ENCODE results near the gene VRK2. TPM values are rescaled to one million over a fixed set of nuclear protein-coding genes. Genes with fewer than 3 reads are reported as not detected.

Gene VRK2
- total and polyA plus RNA-seq, 2 donors: 17.6 to 19.5 TPM

DNA sequence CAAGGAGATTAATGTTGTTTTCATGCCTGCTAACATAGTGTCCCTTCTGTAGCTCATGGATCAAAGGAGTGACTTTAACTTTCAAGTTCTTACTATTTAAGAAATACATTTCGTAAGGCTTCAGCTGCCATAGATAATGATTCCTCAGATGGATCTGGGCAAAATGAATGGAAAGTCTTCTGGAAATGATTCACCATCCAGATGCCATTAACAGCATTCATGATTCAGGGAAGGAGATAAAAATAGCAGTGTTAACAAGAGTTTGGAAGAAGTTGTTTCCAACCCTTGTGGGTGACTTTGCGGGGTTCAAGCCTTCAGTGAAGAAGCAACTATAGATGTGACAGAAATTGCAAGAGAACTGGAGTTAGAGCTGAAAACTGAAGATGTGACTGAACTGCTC lies 17.0 kb downstream of the VRK2 start:
- Histone ChIP-seq H3K9me3 (ENCODE audit: control insufficient read depth in 2 of 2, insufficient read depth in 1 of 2, low read length in 1 of 2) (no peaks in the 10 kb centered on the region), H3K4me1 (ENCODE audit: control insufficient read depth in 2 of 2, insufficient read depth in 2 of 2, low read length in 2 of 2) (peaks cover 5 to 6% of the 10 kb centered on the region in 2 donors), H3K36me3 (ENCODE audit: control insufficient read depth in 2 of 2, insufficient read depth in 2 of 2, low read length in 1 of 2) (peaks cover 0 to 2% of the 10 kb centered on the region in 2 donors), H3K27me3 (ENCODE audit: control insufficient read depth in 2 of 2, insufficient read depth in 1 of 2, low read length in 1 of 2) (peaks cover 0 to 2% of the 10 kb centered on the region in 2 donors), H3K27ac (ENCODE audit: low read depth in 1 of 2, low read length in 1 of 2) (no peak overlapping the region), H3K4me3 (ENCODE audit: low read length in 2 of 2) (no peak overlapping the region)
- 82% methylated on average over 2 of the region's 2 CpGs for WGBS
- DNase-seq (ENCODE audit: low read depth in 6 of 9, low spot score in 9 of 9): no peak

DNA sequence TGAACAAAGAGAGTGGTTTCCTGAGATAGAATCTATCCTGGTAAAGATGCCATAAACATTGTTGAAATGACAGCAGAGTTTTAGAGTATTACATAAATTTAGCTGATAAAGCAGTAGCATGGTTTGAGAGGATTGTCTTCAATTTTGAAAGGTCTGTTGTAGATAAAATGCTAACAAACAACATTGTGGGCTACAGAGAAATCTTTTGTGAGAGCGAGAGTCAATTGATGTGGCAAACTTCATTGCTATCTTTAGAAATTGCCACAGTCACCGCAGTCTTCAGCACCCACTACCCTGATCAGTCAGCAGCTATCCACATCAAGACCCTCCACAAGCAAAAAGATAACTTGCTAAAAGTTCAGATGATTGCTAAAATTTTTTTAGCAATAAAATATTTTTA lies 17.5 kb downstream of the VRK2 start:
- peaks cover 5 to 6% of the 10 kb centered on the region in 2 donors for H3K4me1 ChIP-seq (ENCODE audit: control insufficient read depth in 2 of 2, insufficient read depth in 2 of 2, low read length in 2 of 2)
- peaks cover 0 to 2% of the 10 kb centered on the region in 2 donors for H3K27me3 ChIP-seq (ENCODE audit: control insufficient read depth in 2 of 2, insufficient read depth in 1 of 2, low read length in 1 of 2)
- H3K4me3 ChIP-seq (ENCODE audit: low read length in 2 of 2): no peak overlapping the region
- WGBS: 9% methylated on average over 2 of the region's 2 CpGs
- DNase-seq (ENCODE audit: low read depth in 6 of 9, low spot score in 9 of 9): peak in 6 of 9 donors; percentile 16 to 77 (median 44)
- no peaks in the 10 kb centered on the region for H3K9me3 ChIP-seq (ENCODE audit: control insufficient read depth in 2 of 2, insufficient read depth in 1 of 2, low read length in 1 of 2)
- no peak overlapping the region for H3K27ac ChIP-seq (ENCODE audit: low read depth in 1 of 2, low read length in 1 of 2)
- no peaks in the 10 kb centered on the region for H3K36me3 ChIP-seq (ENCODE audit: control insufficient read depth in 2 of 2, insufficient read depth in 2 of 2, low read length in 1 of 2)

DNA sequence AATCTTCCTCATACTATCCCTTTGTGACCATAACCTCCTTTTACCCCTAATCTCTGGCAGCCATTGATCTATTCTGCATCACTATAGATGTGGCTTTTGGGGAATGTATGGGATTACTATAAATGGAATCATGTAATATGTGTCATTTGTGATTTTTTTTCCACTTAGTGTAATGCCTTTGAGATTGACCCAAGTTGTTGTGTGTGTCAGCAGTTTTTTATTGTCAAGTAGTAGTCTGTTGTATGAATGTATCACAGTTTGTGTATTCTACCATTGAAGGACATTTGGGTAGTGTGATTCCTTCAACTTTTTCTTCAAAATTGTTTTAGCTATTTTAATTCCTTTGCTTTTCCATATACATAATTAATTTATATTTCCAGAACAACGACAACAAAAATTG lies 18.6 kb downstream of the VRK2 start:
- H3K27me3 ChIP-seq (ENCODE audit: control insufficient read depth in 2 of 2, insufficient read depth in 1 of 2, low read length in 1 of 2): peaks cover 0 to 2% of the 10 kb centered on the region in 2 donors
- no peak overlapping the region for H3K4me3 ChIP-seq (ENCODE audit: low read length in 2 of 2)
- 99% methylated on average over 1 of the region's 1 CpG for WGBS
- H3K9me3 ChIP-seq (ENCODE audit: control insufficient read depth in 2 of 2, insufficient read depth in 1 of 2, low read length in 1 of 2): no peaks in the 10 kb centered on the region
- no peaks in the 10 kb centered on the region for H3K36me3 ChIP-seq (ENCODE audit: control insufficient read depth in 2 of 2, insufficient read depth in 2 of 2, low read length in 1 of 2)
- no peak overlapping the region for H3K27ac ChIP-seq (ENCODE audit: low read depth in 1 of 2, low read length in 1 of 2)
- H3K4me1 ChIP-seq (ENCODE audit: control insufficient read depth in 2 of 2, insufficient read depth in 2 of 2, low read length in 2 of 2): peaks cover 5 to 6% of the 10 kb centered on the region in 2 donors
- no peak for DNase-seq (ENCODE audit: low read depth in 6 of 9, low spot score in 9 of 9)

DNA sequence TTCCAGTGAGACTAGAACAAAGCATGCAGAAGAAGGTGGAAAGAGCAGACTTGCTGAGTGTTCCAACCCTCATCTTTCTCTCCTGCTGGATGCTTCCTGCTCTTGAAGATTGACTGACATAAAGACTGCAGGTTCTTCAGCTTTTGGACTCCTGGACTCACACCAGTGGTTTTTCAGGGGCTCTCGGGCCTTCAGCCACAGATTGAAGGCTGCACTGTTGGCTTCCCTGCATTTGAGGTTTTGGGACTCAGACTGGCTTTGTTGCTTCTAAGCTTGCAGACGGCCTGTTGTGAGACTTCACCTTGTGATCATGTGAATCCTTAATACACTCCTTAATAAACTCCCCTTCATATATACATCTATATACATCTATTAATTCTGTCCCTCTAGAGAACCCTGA lies 20.4 kb downstream of the VRK2 start:
- peaks cover 5 to 6% of the 10 kb centered on the region in 2 donors for H3K4me1 ChIP-seq (ENCODE audit: control insufficient read depth in 2 of 2, insufficient read depth in 2 of 2, low read length in 2 of 2)
- no peak overlapping the region for H3K27ac ChIP-seq (ENCODE audit: low read depth in 1 of 2, low read length in 1 of 2)
- H3K36me3 ChIP-seq (ENCODE audit: control insufficient read depth in 2 of 2, insufficient read depth in 2 of 2, low read length in 1 of 2): no peaks in the 10 kb centered on the region
- no peak overlapping the region for H3K4me3 ChIP-seq (ENCODE audit: low read length in 2 of 2)
- H3K27me3 ChIP-seq (ENCODE audit: control insufficient read depth in 2 of 2, insufficient read depth in 1 of 2, low read length in 1 of 2): peaks cover 0 to 2% of the 10 kb centered on the region in 2 donors
- WGBS: 95% methylated on average over 2 of the region's 2 CpGs
- no peaks in the 10 kb centered on the region for H3K9me3 ChIP-seq (ENCODE audit: control insufficient read depth in 2 of 2, insufficient read depth in 1 of 2, low read length in 1 of 2)
- DNase-seq (ENCODE audit: low read depth in 6 of 9, low spot score in 9 of 9): no peak

DNA sequence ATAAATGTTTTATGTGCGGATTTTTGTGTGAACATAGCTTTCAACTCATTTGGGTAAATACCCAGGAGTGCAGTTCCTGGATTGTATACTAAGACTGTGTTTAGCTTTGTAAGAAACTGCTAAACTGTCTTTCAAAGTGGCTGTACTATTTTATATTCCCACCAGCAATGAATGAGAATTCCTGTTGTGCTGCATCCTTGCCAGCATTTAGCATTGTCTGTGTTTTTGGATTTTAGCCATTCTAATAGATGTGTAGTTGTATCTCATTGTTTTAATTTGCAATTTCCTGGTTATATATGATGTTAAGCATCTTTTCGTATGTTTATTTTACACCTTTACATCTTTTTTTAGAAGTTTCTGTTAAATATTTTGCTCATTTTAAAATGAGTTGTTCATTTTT lies 24.2 kb downstream of the VRK2 start:
- Histone ChIP-seq H3K27ac (ENCODE audit: low read depth in 1 of 2, low read length in 1 of 2) (no peak overlapping the region), H3K9me3 (ENCODE audit: control insufficient read depth in 2 of 2, insufficient read depth in 1 of 2, low read length in 1 of 2) (no peaks in the 10 kb centered on the region), H3K36me3 (ENCODE audit: control insufficient read depth in 2 of 2, insufficient read depth in 2 of 2, low read length in 1 of 2) (peaks cover 0 to 3% of the 10 kb centered on the region in 2 donors), H3K4me3 (ENCODE audit: low read length in 2 of 2) (no peak overlapping the region), H3K4me1 (ENCODE audit: control insufficient read depth in 2 of 2, insufficient read depth in 2 of 2, low read length in 2 of 2) (no peaks in the 10 kb centered on the region), H3K27me3 (ENCODE audit: control insufficient read depth in 2 of 2, insufficient read depth in 1 of 2, low read length in 1 of 2) (no peaks in the 10 kb centered on the region)
- DNase-seq (ENCODE audit: low read depth in 6 of 9, low spot score in 9 of 9): no peak
- over 99% methylated on average over 2 of the region's 2 CpGs for WGBS

DNA sequence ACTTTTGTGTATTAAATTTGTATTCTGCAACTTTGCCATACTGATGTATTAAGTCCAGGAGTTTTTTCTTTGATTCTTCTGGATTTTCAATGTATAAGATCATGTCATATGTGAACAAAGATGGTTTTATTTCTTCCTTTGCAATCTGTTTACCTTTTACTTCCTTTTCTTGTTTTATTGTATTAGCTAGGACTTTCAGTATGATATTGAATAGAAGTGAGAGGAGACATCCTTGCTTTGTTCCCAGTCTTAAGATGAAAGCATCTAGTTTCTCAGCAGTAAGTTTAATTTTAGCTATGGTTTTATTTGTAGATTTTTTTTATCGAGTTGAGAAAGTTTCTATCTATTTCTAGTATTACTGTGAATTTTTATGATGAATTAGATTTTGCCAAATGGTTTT lies 25.5 kb downstream of the VRK2 start:
- H3K9me3 ChIP-seq (ENCODE audit: control insufficient read depth in 2 of 2, insufficient read depth in 1 of 2, low read length in 1 of 2): no peaks in the 10 kb centered on the region
- no peak overlapping the region for H3K27ac ChIP-seq (ENCODE audit: low read depth in 1 of 2, low read length in 1 of 2)
- no peaks in the 10 kb centered on the region for H3K27me3 ChIP-seq (ENCODE audit: control insufficient read depth in 2 of 2, insufficient read depth in 1 of 2, low read length in 1 of 2)
- no peak overlapping the region for H3K4me3 ChIP-seq (ENCODE audit: low read length in 2 of 2)
- no peaks in the 10 kb centered on the region for H3K4me1 ChIP-seq (ENCODE audit: control insufficient read depth in 2 of 2, insufficient read depth in 2 of 2, low read length in 2 of 2)
- WGBS: 96% methylated on average over 1 of the region's 1 CpG
- H3K36me3 ChIP-seq (ENCODE audit: control insufficient read depth in 2 of 2, insufficient read depth in 2 of 2, low read length in 1 of 2): peaks cover 0 to 3% of the 10 kb centered on the region in 2 donors
- DNase-seq (ENCODE audit: low read depth in 6 of 9, low spot score in 9 of 9): no peak

DNA sequence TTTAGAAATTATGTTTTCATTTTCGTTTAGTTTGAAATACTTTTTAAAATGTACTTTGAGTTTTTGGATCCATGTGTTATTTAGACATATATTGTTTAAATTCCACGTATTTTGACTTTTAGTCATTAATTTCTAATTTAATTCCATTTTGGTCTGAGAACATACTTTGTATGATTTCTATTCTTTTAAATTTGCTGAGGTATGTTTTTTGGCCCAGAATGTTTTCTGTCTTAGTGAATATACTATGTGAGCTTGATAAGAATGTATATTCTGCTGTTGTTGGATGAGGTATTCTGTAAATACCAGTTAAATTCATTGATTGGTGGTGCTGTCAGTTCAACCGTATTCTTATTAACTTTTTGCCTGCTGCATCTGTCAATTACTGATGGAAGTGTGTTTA lies 26.4 kb downstream of the VRK2 start:
- no peaks in the 10 kb centered on the region for H3K4me1 ChIP-seq (ENCODE audit: control insufficient read depth in 2 of 2, insufficient read depth in 2 of 2, low read length in 2 of 2)
- no peaks in the 10 kb centered on the region for H3K27me3 ChIP-seq (ENCODE audit: control insufficient read depth in 2 of 2, insufficient read depth in 1 of 2, low read length in 1 of 2)
- H3K4me3 ChIP-seq (ENCODE audit: low read length in 2 of 2): no peak overlapping the region
- H3K9me3 ChIP-seq (ENCODE audit: control insufficient read depth in 2 of 2, insufficient read depth in 1 of 2, low read length in 1 of 2): no peaks in the 10 kb centered on the region
- WGBS: 98% methylated on average over 3 of the region's 3 CpGs
- H3K27ac ChIP-seq (ENCODE audit: low read depth in 1 of 2, low read length in 1 of 2): no peak overlapping the region
- DNase-seq (ENCODE audit: low read depth in 6 of 9, low spot score in 9 of 9): no peak
- peaks cover 0 to 3% of the 10 kb centered on the region in 2 donors for H3K36me3 ChIP-seq (ENCODE audit: control insufficient read depth in 2 of 2, insufficient read depth in 2 of 2, low read length in 1 of 2)

DNA sequence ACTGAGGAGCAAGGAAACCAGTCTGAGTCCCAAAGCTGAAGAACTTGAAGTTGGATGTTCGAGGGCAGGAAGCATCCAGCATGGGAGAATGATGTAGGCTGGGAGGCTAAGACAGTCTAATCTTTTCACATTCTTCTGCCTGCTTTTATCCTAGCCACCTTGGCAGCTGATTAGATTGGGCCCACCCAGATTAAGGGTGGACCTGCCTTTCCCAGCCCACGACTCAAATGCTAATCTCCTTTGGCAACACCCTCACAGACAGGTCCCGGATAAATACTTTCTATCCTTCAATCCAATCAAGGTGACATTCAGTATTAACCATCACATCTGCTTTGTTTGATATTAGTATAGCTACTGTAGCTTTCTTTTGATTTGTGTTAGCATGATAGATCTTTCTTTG lies 27.1 kb downstream of the VRK2 start:
- H3K9me3 ChIP-seq (ENCODE audit: control insufficient read depth in 2 of 2, insufficient read depth in 1 of 2, low read length in 1 of 2): no peaks in the 10 kb centered on the region
- no peak overlapping the region for H3K4me3 ChIP-seq (ENCODE audit: low read length in 2 of 2)
- no peak overlapping the region for H3K27ac ChIP-seq (ENCODE audit: low read depth in 1 of 2, low read length in 1 of 2)
- 97% methylated on average over 3 of the region's 3 CpGs for WGBS
- DNase-seq (ENCODE audit: low read depth in 6 of 9, low spot score in 9 of 9): no peak
- no peaks in the 10 kb centered on the region for H3K27me3 ChIP-seq (ENCODE audit: control insufficient read depth in 2 of 2, insufficient read depth in 1 of 2, low read length in 1 of 2)
- no peaks in the 10 kb centered on the region for H3K4me1 ChIP-seq (ENCODE audit: control insufficient read depth in 2 of 2, insufficient read depth in 2 of 2, low read length in 2 of 2)
- peaks cover 0 to 3% of the 10 kb centered on the region in 2 donors for H3K36me3 ChIP-seq (ENCODE audit: control insufficient read depth in 2 of 2, insufficient read depth in 2 of 2, low read length in 1 of 2)

DNA sequence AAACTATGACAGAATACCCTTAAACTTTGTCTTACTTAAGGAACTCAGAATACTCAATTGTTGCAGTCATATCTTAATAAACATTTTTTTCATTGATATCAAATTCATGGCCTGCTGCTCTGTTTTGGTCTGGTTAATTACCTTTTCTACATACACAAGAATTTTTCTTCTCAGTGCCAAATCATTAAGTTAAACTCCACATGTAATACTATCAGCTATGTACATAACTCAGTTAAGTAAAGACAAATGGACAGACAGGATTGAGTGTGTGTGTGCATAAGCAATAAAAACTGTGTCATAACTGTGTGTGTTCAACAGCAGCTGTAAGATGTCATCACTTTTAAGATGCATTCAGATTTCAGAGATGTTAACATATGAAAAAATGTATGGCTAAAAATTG lies 34.4 kb downstream of the VRK2 start:
- H3K27me3 ChIP-seq (ENCODE audit: control insufficient read depth in 2 of 2, insufficient read depth in 1 of 2, low read length in 1 of 2): no peaks in the 10 kb centered on the region
- no peaks in the 10 kb centered on the region for H3K4me1 ChIP-seq (ENCODE audit: control insufficient read depth in 2 of 2, insufficient read depth in 2 of 2, low read length in 2 of 2)
- H3K9me3 ChIP-seq (ENCODE audit: control insufficient read depth in 2 of 2, insufficient read depth in 1 of 2, low read length in 1 of 2): no peaks in the 10 kb centered on the region
- DNase-seq (ENCODE audit: low read depth in 6 of 9, low spot score in 9 of 9): no peak
- H3K4me3 ChIP-seq (ENCODE audit: low read length in 2 of 2): no peak overlapping the region
- no peaks in the 10 kb centered on the region for H3K36me3 ChIP-seq (ENCODE audit: control insufficient read depth in 2 of 2, insufficient read depth in 2 of 2, low read length in 1 of 2)
- H3K27ac ChIP-seq (ENCODE audit: low read depth in 1 of 2, low read length in 1 of 2): no peak overlapping the region

DNA sequence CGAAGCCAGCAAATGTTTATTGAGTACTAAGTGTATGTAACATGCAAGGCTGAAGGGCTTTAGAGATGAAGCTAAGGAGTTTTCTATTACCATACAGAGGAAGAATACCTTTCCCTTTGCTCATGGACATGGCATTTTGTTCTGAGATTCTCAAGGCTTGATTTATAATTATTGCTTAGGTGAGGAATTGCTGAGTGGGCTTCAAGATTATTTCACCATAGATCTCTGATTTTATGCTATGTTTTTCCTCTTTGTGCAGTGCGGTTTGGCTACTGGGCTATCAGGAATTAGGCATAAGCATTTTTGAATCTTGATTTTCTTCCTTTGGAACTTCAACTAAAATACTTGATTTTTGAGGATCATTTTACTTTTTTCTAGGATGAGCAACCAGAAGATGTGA lies 42.5 kb downstream of the VRK2 start:
- 97% methylated on average over 2 of the region's 2 CpGs for WGBS
- H3K4me1 ChIP-seq (ENCODE audit: control insufficient read depth in 2 of 2, insufficient read depth in 2 of 2, low read length in 2 of 2): no peaks in the 10 kb centered on the region
- H3K36me3 ChIP-seq (ENCODE audit: control insufficient read depth in 2 of 2, insufficient read depth in 2 of 2, low read length in 1 of 2): no peaks in the 10 kb centered on the region
- H3K4me3 ChIP-seq (ENCODE audit: low read length in 2 of 2): no peak overlapping the region
- no peak overlapping the region for H3K27ac ChIP-seq (ENCODE audit: low read depth in 1 of 2, low read length in 1 of 2)
- DNase-seq (ENCODE audit: low read depth in 6 of 9, low spot score in 9 of 9): no peak
- no peaks in the 10 kb centered on the region for H3K9me3 ChIP-seq (ENCODE audit: control insufficient read depth in 2 of 2, insufficient read depth in 1 of 2, low read length in 1 of 2)
- H3K27me3 ChIP-seq (ENCODE audit: control insufficient read depth in 2 of 2, insufficient read depth in 1 of 2, low read length in 1 of 2): no peaks in the 10 kb centered on the region

Data from thymus (tissue), 11 donors.